ENCODE data around the gene ZNF700.

Gene ZNF700

DNA sequence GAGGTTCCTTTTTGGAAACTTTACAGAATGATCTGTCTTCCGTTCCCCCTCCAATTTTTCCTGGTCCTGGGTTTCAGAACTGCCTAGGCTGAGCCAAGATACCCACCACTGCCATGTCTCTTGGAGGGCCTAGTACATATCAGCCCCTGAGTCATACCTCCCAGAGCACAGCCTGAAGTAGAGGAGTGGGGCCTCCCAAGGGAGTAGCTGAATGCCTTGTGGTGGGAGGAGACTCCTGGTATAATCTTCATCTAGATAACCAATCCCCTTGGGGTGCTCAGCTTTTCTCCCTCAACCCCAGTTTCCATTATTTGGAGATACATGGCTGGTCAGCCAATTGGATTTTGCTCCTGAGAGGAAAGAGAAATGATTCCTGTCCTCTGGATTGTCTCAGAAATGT, 70.3 kb downstream of the ZNF700 start:
- peaks cover 25% of the 10 kb centered on the region for H3K36me3 ChIP-seq (ENCODE audit: insufficient read depth, insufficient read length, low read length)
- TF ChIP-seq YY1 (IDR thresholded peaks at IDR 0.05; ENCODE audit: insufficient read depth, insufficient read length) (no peak), SUZ12 (IDR thresholded peaks at IDR 0.05; ENCODE audit: extremely low read depth, insufficient read depth, insufficient read length) (no peak), ZNF274 (IDR thresholded peaks at IDR 0.05; ENCODE audit: low read depth, low read length) (no peak)
- H3K4me1 ChIP-seq (ENCODE audit: insufficient read depth, insufficient read length), result no peaks in the 10 kb centered on the region
- H3K9me3 ChIP-seq (ENCODE audit: insufficient read depth, low read length), result no peaks in the 10 kb centered on the region
- no peaks in the 10 kb centered on the region for H3K27me3 ChIP-seq (ENCODE audit: insufficient read depth, insufficient read length)
- H3K4me3 ChIP-seq (ENCODE audit: insufficient read length, low read depth), result no peak overlapping the region
- H3K9ac ChIP-seq (ENCODE audit: insufficient read length, low read depth), result no peak overlapping the region
- peak; percentile 6 for DNase-seq (ENCODE audit: low read depth, low spot score)
